Brain pericyte (primary cell): Measurements from ENCODE around the gene CLTC.
A peak's percentile ranks its signal among the peaks of the same experiment; 100 is the strongest.

Experiments used
- DNase-seq: peaks from one replicate; pipeline ENCODE4 v3.0.0-alpha.2; 2012; ENCODE audit warnings: low read depth, low spot score

The CLTC gene

DNA sequence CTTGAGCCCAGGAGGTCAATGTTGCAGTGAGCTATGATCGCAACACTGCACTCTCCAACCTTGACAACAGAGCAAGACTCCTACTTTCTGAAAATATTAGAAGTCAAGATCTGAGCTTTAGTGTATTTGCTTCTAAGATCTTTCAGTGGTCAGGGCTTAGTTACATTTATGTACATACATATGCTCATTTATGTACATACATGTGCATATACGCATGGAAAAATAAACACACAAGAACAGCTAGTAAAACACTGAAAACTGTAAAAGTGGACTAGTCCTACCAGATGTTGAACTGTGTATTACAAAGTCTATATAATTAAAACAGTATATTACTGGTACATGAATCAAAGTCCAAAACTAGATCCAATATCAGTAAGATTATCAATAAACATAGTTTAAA is 59.2 kb downstream of the CLTC start:
- no peak for DNase-seq

DNA sequence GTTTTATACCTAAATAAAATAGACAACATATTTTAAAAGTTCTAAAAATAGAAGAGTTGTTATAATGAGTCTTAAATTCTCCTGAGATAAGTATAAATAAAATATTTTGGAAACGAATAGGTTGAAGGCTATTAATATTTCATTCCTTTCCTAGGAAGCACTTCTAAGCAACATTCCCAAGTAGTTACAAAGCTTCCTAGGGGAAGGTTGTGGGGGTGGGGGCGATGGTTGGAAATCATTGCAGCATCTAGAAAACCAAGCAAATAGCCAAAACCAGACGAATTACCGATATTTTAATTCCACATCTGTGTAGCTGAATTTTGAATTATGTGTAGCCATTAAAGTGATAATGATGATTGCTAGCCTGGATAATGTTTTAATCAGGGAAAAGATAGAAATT is 60.6 kb downstream of the CLTC start:
- DNase-seq: no peak

- DNase-seq: no peak
Measured at GRCh38 chr17:59683283-59683682, 63.6 kb downstream of the CLTC start.

DNA sequence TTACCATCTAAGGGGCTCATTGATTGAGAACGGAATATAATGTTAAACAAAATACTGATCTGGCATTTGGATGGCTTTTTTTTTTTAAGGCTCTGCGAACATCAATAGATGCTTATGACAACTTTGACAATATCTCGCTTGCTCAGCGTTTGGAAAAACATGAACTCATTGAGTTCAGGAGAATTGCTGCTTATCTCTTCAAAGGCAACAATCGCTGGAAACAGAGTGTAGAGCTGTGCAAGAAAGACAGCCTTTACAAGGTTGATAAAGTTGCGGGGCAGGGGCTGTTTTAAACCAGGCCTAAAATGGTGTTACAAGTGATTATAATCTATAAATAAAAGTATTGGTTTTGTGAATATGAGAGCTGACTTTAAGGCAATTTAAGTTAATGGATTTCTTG is 65.3 kb downstream of the CLTC start:
- DNase-seq: no peak

DNA sequence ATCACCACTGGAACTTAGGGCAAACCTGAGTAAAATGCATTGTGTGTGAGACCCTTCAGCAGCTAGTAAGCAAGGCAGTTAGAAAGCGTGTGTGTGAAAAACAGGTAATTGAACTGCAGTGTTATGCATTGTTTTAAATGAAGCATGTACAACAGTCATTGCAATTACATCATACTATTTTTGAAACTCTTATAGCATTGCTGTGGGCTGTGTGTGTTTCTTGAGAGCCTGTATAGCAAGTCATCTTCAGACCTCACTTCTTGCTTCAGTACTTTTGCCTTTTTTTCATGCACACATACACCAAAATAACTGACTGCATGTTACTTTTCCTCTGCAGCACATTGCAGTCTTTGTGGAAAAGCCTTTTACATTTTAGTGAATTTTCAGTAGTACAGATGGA is 68.3 kb downstream of the CLTC start:
- no peak for DNase-seq

- no peak for DNase-seq
Measured at GRCh38 chr17:59688496-59688895, 68.8 kb downstream of the CLTC start.

DNA sequence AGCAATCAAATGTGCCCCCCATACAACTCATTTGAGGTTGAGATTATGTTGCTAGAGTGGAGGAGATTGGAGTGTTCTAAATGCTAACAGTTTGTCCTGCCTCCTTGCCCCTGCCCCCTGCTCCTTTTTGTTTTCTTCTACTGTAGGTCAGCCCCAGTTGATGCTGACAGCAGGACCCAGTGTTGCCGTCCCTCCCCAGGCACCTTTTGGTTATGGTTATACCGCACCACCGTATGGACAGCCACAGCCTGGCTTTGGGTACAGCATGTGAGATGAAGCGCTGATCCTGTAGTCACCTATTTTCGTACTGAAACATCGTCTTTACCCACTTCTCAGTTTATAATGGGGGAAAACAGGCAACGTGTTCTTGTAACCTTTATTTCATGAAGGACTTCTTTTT is 73.9 kb downstream of the CLTC start:
- DNase-seq: no peak

DNA sequence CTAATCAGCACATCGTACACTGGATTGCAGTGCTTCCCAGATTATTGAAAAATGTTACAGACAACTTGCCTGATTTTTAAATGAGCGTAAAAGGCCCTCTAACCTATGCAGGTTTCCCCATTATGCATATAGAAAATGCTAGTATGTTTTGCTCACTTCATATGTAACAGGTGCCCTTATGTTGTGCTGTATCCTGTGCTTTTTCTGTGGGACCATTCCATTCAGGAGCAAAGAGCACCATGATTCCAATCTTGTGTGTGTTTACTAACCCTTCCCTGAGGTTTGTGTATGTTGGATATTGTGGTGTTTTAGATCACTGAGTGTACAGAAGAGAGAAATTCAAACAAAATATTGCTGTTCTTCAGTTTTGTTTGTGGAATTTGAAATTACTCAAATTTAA is 74.6 kb downstream of the CLTC start:
- DNase-seq: no peak

- no peak for DNase-seq
Measured at GRCh38 chr17:59695945-59696681, 76.4 kb downstream of the CLTC start.

- no peak for DNase-seq
Measured at GRCh38 chr17:59696682-59697277, 77.1 kb downstream of the CLTC start.

DNA sequence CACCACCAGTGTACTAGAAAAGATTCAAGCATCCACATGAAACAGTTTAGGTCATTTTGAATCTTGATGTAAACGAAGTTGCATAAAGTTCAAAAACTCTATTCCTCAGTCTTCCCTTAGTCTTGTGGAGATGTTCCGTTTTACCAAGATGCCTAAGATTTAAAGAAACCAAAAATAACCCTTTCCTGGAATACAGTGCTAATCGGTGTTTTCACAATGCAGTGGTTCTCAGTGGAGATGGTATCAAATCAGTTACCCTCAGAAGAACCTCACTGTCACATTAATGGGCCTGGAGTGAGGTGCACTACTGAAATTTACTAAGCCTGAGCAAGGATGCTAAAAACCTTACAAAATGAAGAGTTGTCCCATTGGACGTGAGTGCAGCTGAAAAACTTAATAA is 78.4 kb downstream of the CLTC start:
- no peak for DNase-seq

DNA sequence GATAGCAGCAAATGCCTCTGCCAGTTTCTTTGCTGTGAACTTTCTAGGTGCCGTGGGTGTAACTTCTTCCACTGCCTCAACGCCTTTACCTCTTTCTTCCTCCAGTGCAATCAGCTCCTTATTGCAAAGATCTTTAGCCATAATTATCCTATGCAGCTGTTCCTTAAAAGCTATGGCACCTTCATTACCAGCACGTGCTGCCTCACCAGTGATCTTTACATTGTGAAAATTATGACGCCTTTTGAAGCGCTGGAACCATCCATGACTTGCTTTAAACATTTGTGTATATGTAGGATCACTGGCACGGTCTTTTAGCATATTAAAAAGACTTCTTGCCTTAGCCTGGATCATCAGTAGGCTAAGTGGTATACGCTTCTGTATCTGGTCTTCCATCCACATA is 79.5 kb downstream of the CLTC start:
- DNase-seq: no peak

DNA sequence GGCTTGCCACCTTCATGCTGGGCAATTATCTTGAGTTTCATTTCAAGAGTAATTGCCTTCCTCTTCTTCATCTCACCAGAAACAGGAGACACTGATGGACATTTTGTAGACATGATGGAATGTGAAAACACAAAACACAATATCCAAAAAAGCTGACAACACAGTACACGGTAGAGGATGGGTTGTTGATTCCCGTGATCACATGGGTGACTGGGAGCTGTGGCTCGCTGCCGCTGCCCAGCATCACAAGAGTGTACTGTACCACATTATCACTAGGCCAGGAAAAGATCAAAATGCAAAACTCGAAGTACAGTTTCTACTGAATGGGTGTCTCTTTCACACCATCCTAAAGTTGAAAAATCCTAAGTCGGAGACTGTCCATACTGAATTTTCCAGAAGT is 80.1 kb downstream of the CLTC start:
- DNase-seq: no peak

GRCh38 chr17:59702304-59702703 is 82.6 kb downstream of the CLTC start:
- no peak for DNase-seq

DNA sequence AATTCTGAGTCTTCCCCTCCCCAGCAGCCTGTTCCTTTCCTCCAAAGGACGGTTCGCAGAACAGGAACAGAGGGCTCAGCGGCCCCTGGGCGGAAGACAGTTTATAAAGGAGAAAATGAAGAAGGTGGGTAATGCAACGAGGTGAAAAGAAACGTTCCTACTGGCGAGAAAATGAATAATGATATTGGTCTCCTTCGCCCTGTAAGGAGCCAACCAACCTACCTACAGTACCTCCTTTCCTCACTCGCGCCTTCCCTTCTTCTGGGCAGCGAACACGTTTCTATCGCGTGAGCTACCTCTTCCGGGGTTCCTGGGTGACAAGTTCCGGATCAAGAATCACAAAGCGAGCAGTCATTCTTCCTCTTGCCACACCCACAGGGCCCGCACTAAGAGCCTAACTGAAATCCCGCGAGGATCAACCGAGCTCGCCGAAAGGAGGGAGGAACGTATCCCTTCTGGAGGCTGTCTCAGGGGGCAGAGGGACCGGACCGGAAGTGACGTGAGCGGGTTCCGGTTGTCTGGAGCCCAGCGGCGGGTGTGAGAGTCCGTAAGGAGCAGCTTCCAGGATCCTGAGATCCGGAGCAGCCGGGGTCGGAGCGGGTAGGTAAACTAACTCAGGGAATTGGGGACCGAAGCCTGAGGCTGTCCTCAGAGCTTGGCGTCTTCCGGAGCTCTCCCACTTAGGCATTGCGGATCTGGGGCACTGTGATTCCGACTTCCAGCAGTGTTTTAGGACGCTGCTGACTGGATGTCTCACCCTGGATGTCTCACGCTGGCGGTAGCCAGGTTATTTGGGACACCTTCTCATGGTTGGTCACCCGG is 87.7 kb downstream of the CLTC start, which contains the start of the genes PTRH2 and VMP1:
Gene PTRH2, minus strand, starts transcription at position 282 of the 822 bp plus-strand sequence. CDS start 9,452 bp downstream, outside the sequence.
Gene VMP1, plus strand, starts transcription at position 506 of the 822 bp plus-strand sequence. CDS start 23,793 bp downstream, outside the sequence.
- peak; percentile 97 for DNase-seq

DNA sequence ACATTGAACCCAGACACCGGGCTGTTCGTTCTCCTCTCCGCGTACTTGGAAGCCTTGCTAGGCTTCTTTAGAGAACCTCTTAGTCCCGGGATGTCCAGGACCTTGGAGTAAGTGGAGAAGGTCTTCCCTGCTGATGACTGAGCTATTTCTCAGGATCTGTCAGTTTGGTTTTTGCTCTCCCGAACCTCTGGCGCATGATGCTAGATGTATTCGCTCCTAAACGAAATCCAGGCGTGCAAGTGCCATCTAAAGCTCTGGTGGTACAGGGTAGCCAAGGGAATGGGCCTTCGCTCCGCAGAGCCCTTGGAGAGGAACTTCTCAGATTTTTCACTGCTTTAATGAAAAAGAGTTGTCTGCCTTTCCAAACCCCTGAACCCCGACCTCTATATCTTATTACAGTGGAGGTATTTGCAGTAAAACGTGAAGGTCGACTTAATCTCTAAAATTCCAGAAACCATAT is 88.3 kb downstream of the CLTC start:
- no peak for DNase-seq

DNA sequence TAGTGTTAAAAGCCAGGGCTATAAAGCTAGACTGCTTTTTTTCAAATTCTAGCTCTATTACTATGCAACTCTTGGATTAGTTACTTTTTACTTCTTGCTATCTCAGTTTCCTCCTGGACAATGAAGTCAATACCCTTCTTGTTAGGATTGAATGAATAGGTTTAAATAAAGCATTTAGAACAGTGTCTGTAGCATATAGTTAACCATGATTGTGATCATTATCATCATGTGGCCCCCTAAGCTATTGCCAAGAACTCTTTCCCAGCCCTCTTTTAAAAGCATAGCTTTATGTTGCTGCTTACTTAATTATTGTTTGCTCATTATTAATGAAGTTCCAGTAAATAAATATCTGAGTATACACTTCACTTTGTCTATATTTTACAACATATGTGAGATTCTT is 92.2 kb downstream of the CLTC start:
- DNase-seq: no peak

DNA sequence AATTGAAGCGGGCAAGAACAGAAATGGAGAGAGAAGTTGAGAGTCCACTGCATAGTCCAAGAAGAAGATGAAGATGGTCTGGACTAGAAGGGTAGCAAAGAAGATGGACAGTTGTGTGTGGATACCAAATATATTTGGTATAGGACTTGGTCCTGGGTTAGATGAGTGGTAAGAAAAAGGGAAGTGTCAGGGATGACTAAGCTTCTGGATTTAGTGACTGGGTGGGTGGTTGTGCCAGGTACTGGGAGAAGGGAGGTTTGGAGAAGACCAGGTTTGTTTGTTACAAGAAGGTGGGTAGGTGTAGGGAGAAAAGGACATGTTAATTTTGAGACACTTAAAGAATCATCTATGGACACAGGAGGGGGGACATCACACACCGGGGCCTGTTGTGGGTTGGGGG is 93.2 kb downstream of the CLTC start:
- DNase-seq: no peak

DNA sequence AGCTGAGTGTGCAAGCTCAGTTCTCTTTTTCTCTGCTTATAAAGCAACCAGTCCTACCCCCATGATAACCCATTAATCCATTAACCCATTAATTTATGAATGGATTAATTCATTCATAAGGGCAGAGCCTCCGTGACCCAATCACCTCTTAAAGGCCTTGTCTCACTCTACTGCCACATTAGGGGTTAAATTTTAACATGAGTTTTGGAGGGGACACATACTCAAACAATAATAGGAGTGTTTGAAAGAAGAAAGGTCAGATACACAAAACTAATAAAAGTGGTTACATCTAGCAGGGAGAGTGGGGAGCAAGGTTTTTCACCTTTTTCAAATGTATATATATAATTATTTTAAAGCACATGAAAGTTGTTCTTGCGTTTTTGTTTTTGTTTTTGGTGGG is 94.6 kb downstream of the CLTC start:
- no peak for DNase-seq

DNA sequence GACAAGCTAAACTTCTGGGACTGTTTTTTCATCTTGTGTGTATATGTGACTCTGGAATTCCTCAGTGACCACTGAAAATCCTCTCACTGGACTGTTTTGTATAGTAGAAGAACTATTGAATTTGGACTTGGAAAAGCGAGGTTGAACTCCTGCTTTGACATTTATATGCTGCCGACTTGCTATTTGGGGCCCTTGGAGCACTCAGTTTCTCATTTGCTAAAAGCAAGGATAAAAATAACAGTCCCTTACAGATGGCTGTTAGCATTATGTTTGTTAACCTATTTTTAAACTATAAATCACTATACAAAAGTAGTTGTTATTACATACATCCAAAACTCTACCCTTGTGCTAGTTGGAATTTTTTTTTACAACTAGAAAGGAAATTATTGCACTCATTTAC is 96.7 kb downstream of the CLTC start:
- no peak for DNase-seq

GRCh38 chr17:59719526-59719925 is 99.8 kb downstream of the CLTC start:
- no peak for DNase-seq

GRCh38 chr17:59722623-59723022 is 102.9 kb downstream of the CLTC start:
- DNase-seq: no peak
